H1 (cell line): ENCODE results near the gene TPO. TPM values are rescaled to one million over a fixed set of nuclear protein-coding genes. Genes with fewer than 3 reads are reported as not detected.

Experiments
- ASH2L ChIP-seq: fragments of 200-600, 300-600 bp; sonication (generic); IDR thresholded peaks from one replicate; pipeline ENCODE4 v1.7.1; 2017; ENCODE audit warnings: low read length
- BACH1 ChIP-seq: IDR thresholded peaks from 2 replicates; pipeline ENCODE4 v1.6.1; 2012; ENCODE audit warnings: low read length, improper control_type of control experiment
- CBX8 ChIP-seq: fragments of 300-800, 300-1000 bp; sonication (generic); IDR thresholded peaks from 2 replicates; pipeline ENCODE4 v1.7.1; 2016; ENCODE audit warnings: low read depth, low read length, borderline replicate concordance
- CHD1 ChIP-seq: IDR thresholded peaks from 2 replicates; pipeline ENCODE4 v1.6.1; 2012; ENCODE audit warnings: low read depth, low read length, improper control_type of control experiment
- CHD2 ChIP-seq: IDR thresholded peaks from 2 replicates; pipeline ENCODE4 v1.6.1; 2012; ENCODE audit warnings: low read length, improper control_type of control experiment
- PHF8 ChIP-seq: fragments of 200-600 bp; sonication (generic); conservative IDR thresholded peaks from 2 replicates; pipeline ENCODE4 v1.7.1; 2012; ENCODE audit warnings: low read depth, mild to moderate bottlenecking, inconsistent platforms, low read length, moderate library complexity
- SIN3A ChIP-seq, 2 experiments: IDR thresholded peaks in 1 of 2; conservative IDR thresholded peaks in 1 of 2; 2 replicates each; pipeline ENCODE4 v1.6.1; 2011 to 2012; ENCODE audit warnings: low read length in 2 of 2, improper control_type of control experiment in 1 of 2, low read depth in 1 of 2, mild to moderate bottlenecking in 1 of 2
- SUZ12 ChIP-seq: fragments of 200-600 bp; sonication (generic); IDR thresholded peaks from 2 replicates; pipeline ENCODE4 v1.6.1; 2012; ENCODE audit warnings: mild to moderate bottlenecking, inconsistent platforms, low read length, moderate library complexity, mixed read lengths
- TAF1 ChIP-seq: IDR thresholded peaks from 2 replicates; pipeline ENCODE4 v1.6.1; 2011; ENCODE audit warnings: mild to moderate bottlenecking, low read depth, low read length
- TCF12 ChIP-seq: IDR thresholded peaks from 2 replicates; pipeline ENCODE4 v1.6.1; 2011; ENCODE audit warnings: low read depth, mild to moderate bottlenecking, low read length
- polyA plus RNA-seq, 7 experiments: library from polyadenylated mRNA; depleted of rRNA in 3 of 7; stranded (reverse) in 5 of 7; unstranded in 2 of 7; fragments of >200 nt in 5 of 7; fragments of 200-250 nt in 2 of 7; gene quantifications; 1 replicate in 5 of 7; 2 replicates in 1 of 7; 4 replicates in 1 of 7; pipeline versions ENCODE4 v1.2.1 to v1.2.3, GENCODE V29; 2011 to 2013; ENCODE audit warnings: missing spikeins in 2 of 7, mixed read lengths in 2 of 7
- total RNA-seq: library from RNA; stranded (reverse); fragmentation: NEBNext Ultra II Directional; extraction: Animal tissue kit (Norgen Biotek cat#: 25700); gene quantifications from 2 replicates; pipeline ENCODE4 v1.2.1, GENCODE V29; 2021
- TF ChIP-seq, protein P1 (sequence below): IDR thresholded peaks from 2 replicates; pipeline ENCODE4 v1.6.1; 2012; ENCODE audit warnings: inconsistent platforms

Gene TPO
- total and polyA plus RNA-seq, 2 of the 8 experiments (the other 6 are each of a cell fraction or from before 2014, with no cell fraction given), result not detected

DNA sequence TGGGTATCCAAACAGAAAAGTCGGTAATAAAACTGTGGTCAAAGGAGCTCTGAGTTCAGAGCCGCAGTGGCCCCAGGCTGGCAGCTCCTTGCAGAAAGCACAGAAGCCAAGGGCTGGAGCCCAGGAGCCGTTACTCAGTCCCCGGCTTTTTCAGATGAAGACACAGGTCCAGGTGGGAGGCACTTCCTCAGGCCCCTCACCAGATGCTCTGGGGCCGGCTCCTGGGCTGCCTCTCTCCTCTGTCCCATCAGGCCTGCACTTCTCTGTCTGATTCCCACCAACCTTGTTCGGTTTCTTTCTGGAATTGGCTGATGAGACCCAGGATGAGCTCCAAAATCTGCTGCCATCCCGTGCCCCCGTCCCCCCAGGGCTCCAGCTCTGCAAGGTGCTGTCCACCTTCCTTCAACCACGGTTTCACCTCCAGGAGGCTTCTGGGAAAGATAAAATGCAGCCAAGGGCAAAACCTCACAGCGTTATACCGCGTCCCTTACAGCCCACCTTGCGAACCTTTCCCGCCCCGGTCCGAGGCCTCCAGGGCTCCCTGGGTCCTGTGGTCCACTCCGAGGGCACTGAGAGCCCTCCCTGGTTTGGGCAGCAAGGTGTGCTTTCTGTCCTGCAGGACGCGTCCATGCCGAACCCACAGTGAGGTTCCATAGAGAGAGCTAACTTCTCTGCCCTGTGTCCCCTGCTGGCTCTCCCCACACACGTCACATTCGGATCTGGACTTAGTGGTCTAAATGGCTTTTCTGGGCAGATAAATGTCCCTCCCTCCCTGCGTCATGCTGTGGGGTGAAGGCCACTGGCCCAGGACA, 102.9 kb downstream of the TPO start (continued):
- TF ChIP-seq SIN3A (conservative IDR thresholded peaks at IDR 0.05 in 1 of 2, IDR thresholded peaks at IDR 0.05 in 1 of 2; ENCODE audit: low read depth in 1 of 2, low read length in 2 of 2) (no peak), CHD1 (no peak), PHF8 (no peak), SUZ12 (no peak), BACH1 (no peak), TCF12 (no peak), CHD2 (no peak), ASH2L (no peak), CBX8 (no peak), TAF1 (no peak)
- TF ChIP-seq, protein P1, sequence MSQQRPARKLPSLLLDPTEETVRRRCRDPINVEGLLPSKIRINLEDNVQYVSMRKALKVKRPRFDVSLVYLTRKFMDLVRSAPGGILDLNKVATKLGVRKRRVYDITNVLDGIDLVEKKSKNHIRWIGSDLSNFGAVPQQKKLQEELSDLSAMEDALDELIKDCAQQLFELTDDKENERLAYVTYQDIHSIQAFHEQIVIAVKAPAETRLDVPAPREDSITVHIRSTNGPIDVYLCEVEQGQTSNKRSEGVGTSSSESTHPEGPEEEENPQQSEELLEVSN, result no peak
